ENCODE measurements around the gene SNRNP25. TPM values are rescaled to one million over a fixed set of nuclear protein-coding genes. Genes with fewer than 3 reads are reported as not detected.

SNRNP25 gene
- total and polyA plus RNA-seq, 12 donors = 22.6 to 51.1 (median 32.9) TPM

GRCh38 chr16:83781-84615 lies 30.4 kb downstream of the SNRNP25 start:
- intact Hi-C loops (cut with DNase I) = no loop called here
- H3K27me3 ChIP-seq = no peaks in the 10 kb centered on the region
- DNase-seq = no peak
- no peak overlapping the region for H3K4me3 ChIP-seq
- peak overlapping the region in 3 of 5 donors; percentile 59 to 85 (median 82) for H3K27ac ChIP-seq
- H3K4me1 ChIP-seq (replicated peaks in 1 of 2) = peaks cover 16 to 32% of the 10 kb centered on the region in 2 donors
- 58 to 73% (median 67%) methylated on average over 17 to 21 of the region's 21 CpGs for WGBS, 4 donors
- TF ChIP-seq POLR2A (IDR thresholded peaks at IDR 0.05) (no peak), CTCF (IDR thresholded peaks at IDR 0.05) (no peak)
- H3K9me3 ChIP-seq (replicated peaks in 1 of 3) = no peaks in the 10 kb centered on the region
- peaks cover 0 to 52% of the 10 kb centered on the region in 2 donors for H3K36me3 ChIP-seq (replicated peaks in 1 of 2)

GRCh38 chr16:84718-85406 lies 31.2 kb downstream of the SNRNP25 start:
- Histone ChIP-seq H3K4me3 (no peak overlapping the region), H3K36me3 (replicated peaks in 1 of 2) (peaks cover 0 to 54% of the 10 kb centered on the region in 2 donors), H3K9me3 (replicated peaks in 1 of 3) (no peaks in the 10 kb centered on the region), H3K4me1 (replicated peaks in 1 of 2) (peaks cover 7 to 23% of the 10 kb centered on the region in 2 donors), H3K27ac (peak overlapping the region in 4 of 5 donors; percentile 41 to 85 (median 70)), H3K27me3 (no peaks in the 10 kb centered on the region)
- TF ChIP-seq CTCF (IDR thresholded peaks at IDR 0.05) (no peak), POLR2A (IDR thresholded peaks at IDR 0.05) (peak in 1 of 2 donors; percentile 47)
- intact Hi-C loops (cut with DNase I) = no loop called here
- 33 to 45% (median 41%) methylated on average over 3 to 7 of the region's 7 CpGs for WGBS, 4 donors
- peak in 6 of 7 donors; percentile 61 to 80 (median 77) for DNase-seq

- H3K9me3 ChIP-seq (replicated peaks in 1 of 3) = no peaks in the 10 kb centered on the region
- peaks cover 6 to 20% of the 10 kb centered on the region in 2 donors for H3K4me1 ChIP-seq (replicated peaks in 1 of 2)
- no peak for DNase-seq
- H3K27ac ChIP-seq = peak overlapping the region in 3 of 5 donors; percentile 41 to 85 (median 82)
- TF ChIP-seq CTCF (IDR thresholded peaks at IDR 0.05) (no peak), POLR2A (IDR thresholded peaks at IDR 0.05) (no peak)
- intact Hi-C loops (cut with DNase I) = no loop called here
- no peaks in the 10 kb centered on the region for H3K27me3 ChIP-seq
- no peak overlapping the region for H3K4me3 ChIP-seq
- WGBS, 4 donors = 60 to 91% (median 79%) methylated on average over 6 to 18 of the region's 18 CpGs
- H3K36me3 ChIP-seq (replicated peaks in 1 of 2) = peaks cover 0 to 55% of the 10 kb centered on the region in 2 donors
Observed at GRCh38 chr16:85407-85782, 31.8 kb downstream of the SNRNP25 start.

GRCh38 chr16:85865-86264 lies 32.2 kb downstream of the SNRNP25 start:
- intact Hi-C loops (cut with DNase I) = no loop called here
- 75 to 82% (median 79%) methylated on average over 8 to 9 of the region's 9 CpGs for WGBS, 4 donors
- peaks cover 6 to 20% of the 10 kb centered on the region in 2 donors for H3K4me1 ChIP-seq (replicated peaks in 1 of 2)
- no peaks in the 10 kb centered on the region for H3K27me3 ChIP-seq
- H3K27ac ChIP-seq = peak overlapping the region in 1 of 5 donors; percentile 85
- H3K4me3 ChIP-seq = no peak overlapping the region
- DNase-seq = no peak
- TF ChIP-seq POLR2A (IDR thresholded peaks at IDR 0.05) (no peak), CTCF (IDR thresholded peaks at IDR 0.05) (no peak)
- peaks cover 0 to 57% of the 10 kb centered on the region in 2 donors for H3K36me3 ChIP-seq (replicated peaks in 1 of 2)
- H3K9me3 ChIP-seq (replicated peaks in 1 of 3) = no peaks in the 10 kb centered on the region
